GM12891 (cell line): ENCODE measurements around the gene ZBTB7A.
"Not testable (repeated sequence)": the region's sequence is repeated elsewhere in the genome, so short reads cannot be mapped to it uniquely, and the experiment has no call there.

Experiments
- DNase-seq: peaks from one replicate; pipeline ENCODE4 v3.0.0; 2011; ENCODE audit warnings: low spot score; ENCODE audit not compliant: insufficient read length
- FAIRE-seq: peaks from 2 replicates; lab custom pipeline; 2011; peaks lifted over from hg19 to GRCh38; lab: Jason Lieb, UNC
- PAX5 ChIP-seq: IDR thresholded peaks from 2 replicates; pipeline ENCODE4 v1.6.1; 2011; ENCODE audit warnings: low read length, moderate library complexity, mild to moderate bottlenecking; ENCODE audit not compliant: insufficient read depth, severe bottlenecking
- POLR2A ChIP-seq: IDR thresholded peaks from 2 replicates; pipeline ENCODE4 v1.6.1; 2011; ENCODE audit warnings: low read depth, low read length, control low read depth
- POLR2AphosphoS5 ChIP-seq: IDR thresholded peaks from 2 replicates; pipeline ENCODE4 v1.6.1; 2011; ENCODE audit warnings: low read depth, low read length, control low read depth
- POU2F2 ChIP-seq: IDR thresholded peaks from 2 replicates; pipeline ENCODE4 v1.6.1; 2011; ENCODE audit warnings: low read depth, mild to moderate bottlenecking, control low read depth, low read length, moderate library complexity
- SPI1 ChIP-seq: IDR thresholded peaks from 2 replicates; pipeline ENCODE4 v1.6.1; 2011; ENCODE audit warnings: low read depth, low read length, control low read depth
- TAF1 ChIP-seq: IDR thresholded peaks from 2 replicates; pipeline ENCODE4 v1.6.1; 2011; ENCODE audit warnings: low read depth, low read length, control low read depth

The ZBTB7A gene

DNA sequence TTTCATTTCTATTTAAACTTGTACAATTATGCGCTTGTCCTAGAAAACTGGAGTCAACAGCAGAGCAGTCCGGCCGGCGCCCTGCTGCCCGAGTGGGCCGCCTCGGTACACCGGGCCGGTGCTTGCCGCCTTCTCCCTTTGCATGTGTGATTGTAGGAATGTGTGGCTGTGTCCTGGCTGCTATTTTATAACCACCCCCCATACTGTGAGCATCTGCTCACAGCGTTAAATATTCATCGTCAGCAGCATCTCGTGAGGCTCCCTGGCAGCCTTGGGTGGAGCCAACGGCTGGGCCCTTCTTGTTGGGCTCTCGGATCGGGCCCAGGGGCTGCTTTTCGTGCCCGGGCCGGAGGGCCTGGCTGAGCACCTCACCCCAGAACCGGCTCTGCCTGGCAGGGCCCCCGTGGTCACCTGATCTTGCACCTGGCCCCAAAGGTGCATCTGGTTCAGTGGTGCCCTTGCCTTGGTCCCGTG lies 48.5 kb downstream of the ZBTB7A start:
- TF ChIP-seq SPI1 = no peak
- DNase-seq (no peak), FAIRE-seq (no peak)

DNA sequence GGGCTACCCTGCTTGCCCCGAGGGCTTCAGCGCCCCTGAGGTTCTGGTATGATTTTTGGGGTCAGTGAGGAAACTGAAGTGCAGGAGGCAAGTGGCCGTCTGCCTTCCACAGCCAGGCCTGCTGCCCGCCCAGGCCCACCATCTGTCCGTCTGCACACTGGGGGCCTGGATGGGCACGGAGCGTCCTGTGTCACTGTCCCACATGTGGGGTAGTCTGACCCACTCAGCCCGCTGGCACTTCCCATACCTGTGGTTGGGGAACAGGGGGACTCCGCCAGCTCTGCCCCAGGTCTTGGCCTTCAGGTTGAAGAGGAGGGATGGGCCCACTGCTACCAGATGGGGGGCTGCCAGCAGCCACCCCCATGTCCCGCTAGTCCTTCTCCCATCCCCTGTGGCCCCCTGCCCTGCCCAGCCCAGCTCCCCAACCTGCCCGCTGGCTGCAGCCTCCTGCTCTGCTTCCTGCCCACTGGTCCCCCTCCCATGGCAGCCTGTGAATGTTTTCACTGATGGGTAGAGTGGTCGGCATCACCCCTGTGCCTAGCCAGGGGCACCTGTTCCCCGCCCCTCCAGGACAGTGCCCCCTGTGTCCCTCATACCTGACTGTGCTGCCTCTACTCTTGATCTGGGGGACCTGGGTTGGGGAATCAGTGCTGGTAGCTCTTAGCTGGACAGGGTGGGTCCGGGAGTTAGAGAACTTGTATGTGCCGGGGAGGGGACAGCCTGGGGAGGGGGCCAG lies 49.6 kb downstream of the ZBTB7A start:
- DNase-seq = no peak
- no peak for TF ChIP-seq POU2F2
- TF ChIP-seq POLR2AphosphoS5 = no peak
- TF ChIP-seq POLR2A = no peak
- TF ChIP-seq TAF1 = no peak
- TF ChIP-seq SPI1 = no peak
- TF ChIP-seq PAX5 = no peak
- no peak for FAIRE-seq

DNA sequence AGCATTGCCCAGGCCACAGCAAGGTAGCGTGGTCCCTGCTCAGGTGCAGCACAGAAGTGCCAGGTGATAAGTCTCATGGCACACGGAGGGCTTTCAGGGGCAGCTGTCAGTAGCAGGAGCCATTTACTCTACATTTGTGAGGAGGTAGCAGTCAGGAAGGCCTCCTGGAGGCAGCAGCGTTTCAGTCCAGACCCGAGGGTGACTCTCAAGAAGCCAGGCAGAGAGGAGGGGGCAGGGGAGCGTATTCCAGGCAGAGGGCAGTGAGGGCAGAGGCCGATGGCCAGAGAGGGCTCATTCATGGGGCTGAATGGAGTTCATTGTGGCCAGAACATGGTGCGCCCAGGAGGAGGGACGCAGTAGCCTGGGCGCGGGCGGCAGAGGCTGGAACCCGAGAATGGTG lies 50.2 kb downstream of the ZBTB7A start:
- FAIRE-seq (no peak), DNase-seq (no peak)
- TF ChIP-seq PAX5 = no peak
- TF ChIP-seq TAF1 = no peak
- no peak for TF ChIP-seq POLR2AphosphoS5
- TF ChIP-seq SPI1 = no peak
- no peak for TF ChIP-seq POLR2A
- TF ChIP-seq POU2F2 = no peak

DNA sequence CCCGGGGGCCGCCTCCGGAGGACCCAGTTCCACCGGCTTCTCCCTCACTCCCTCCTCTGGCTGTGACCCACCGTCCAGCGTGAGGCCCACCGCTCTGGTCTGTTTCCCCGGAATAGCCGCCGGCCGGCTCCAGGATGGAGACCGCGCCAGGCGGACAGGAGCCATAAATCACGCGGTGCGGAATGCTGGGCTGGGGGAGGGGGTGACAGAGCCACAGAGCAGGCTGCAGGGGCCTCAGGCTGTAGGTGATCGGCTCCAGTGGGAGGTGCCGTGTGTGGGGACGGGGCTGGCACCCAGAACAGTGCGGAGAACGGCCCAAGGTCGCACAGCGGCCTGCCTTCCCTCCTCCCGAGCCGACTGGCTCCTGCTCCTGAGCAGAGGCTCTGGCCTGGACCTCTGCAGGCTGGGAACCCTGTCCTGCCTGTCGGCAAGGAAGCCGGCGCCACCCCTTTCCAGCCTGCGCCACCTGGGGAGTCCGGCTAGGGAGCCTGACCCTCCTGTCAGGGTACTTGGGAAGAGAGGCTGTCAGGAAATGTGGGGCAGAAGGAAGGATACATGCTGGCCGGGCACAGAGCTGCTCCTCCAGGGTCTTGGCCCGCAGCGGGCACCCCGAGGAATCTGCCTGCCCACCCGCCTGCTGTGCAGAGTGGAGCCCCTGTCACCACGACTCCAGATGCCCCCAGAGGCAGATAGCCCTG lies 50.8 kb downstream of the ZBTB7A start:
- no peak for TF ChIP-seq TAF1
- no peak for TF ChIP-seq PAX5
- no peak for TF ChIP-seq POU2F2
- no peak for TF ChIP-seq POLR2A
- no peak for TF ChIP-seq SPI1
- TF ChIP-seq POLR2AphosphoS5 = no peak

DNA sequence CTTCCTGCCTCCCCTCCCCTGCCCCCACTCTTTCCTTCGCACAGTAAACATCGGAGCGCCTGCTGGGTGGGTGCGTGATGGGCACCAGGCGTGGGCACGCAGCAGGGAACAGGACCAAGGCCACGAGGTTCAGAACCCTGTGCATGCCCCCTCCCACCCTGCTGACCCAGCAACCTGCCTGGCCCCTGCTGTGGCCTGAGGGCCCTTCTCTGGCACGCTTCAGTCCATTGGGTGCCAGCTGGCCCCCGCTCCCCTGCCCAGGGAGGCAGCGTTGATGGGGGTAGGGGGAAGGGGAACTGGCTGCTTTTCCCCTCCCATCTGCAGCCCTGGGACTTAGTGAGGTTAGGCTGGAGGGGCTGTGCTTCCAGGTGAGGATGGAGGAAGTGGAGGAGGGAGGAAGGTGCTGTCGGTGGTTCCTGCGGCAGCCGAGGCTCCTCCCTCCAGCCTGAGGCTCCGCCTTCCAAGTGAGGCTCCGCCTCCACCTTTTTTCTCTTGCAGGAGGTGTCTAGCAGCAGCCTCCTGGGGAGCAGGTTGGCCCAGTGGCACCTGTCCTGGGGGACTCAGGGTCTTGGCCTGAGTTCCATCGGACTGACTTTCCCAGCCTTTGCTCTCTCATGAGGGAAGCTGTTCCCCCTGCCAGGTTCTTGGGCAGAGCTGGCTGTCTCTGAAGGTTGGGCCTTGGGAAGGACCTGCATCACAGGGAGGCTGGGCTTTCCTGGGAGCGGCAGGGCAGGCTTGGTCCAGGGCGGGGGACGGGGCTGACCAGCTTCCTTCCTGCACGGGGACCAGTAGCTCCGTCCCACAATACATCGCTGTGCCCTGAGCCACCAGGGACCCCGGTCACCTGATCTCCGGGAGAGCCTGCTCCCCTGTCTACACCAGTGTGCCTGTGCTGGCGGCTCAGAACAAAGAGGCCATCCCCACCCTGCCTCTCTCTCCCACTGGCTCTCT lies 51.9 kb downstream of the ZBTB7A start:
- DNase-seq (no peak), FAIRE-seq (no peak)
- no peak for TF ChIP-seq PAX5
- TF ChIP-seq TAF1 = no peak
- no peak for TF ChIP-seq POU2F2
- no peak for TF ChIP-seq POLR2AphosphoS5
- TF ChIP-seq SPI1 = no peak

More for the DNA sequence above, 50.8 kb downstream of the ZBTB7A start:
- DNase-seq (no peak), FAIRE-seq (no peak)

DNA sequence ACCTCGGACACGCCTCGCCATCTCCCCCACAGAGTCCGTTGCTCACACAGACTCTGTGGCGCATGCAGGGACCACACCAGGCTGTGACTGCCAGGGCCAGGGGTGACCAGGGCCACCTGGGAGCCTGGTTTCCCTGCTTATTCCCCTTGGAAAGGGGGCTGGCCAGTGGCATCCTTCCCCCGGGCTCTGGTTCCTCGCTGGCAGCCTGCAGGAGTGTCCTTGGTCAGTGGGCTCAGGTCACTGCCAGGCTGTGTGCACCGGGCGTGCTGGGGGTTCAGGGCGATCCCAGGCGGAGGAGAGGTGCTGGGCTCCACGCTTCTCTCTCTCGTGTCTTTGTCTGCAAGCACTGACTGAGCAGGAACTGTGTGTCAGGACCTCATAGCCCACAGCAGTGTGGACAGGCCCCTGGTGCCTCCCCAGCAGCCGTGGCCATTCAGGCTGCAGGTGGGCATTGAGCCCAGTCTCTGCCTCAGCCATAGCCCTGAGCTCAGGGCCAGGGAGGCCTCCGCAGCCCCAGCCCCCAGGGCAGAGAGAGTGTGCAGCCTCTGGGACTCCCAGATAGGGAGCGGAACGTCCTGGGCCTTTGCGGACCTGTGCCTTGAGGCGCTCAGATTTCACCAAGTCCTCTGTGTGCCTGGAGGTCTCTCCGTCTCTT lies 52.7 kb downstream of the ZBTB7A start:
- DNase-seq (no peak), FAIRE-seq (no peak)
- no peak for TF ChIP-seq POLR2A
- TF ChIP-seq POU2F2 = no peak
- TF ChIP-seq SPI1 = no peak
- TF ChIP-seq TAF1 = no peak
- no peak for TF ChIP-seq POLR2AphosphoS5
- TF ChIP-seq PAX5 = no peak

DNA sequence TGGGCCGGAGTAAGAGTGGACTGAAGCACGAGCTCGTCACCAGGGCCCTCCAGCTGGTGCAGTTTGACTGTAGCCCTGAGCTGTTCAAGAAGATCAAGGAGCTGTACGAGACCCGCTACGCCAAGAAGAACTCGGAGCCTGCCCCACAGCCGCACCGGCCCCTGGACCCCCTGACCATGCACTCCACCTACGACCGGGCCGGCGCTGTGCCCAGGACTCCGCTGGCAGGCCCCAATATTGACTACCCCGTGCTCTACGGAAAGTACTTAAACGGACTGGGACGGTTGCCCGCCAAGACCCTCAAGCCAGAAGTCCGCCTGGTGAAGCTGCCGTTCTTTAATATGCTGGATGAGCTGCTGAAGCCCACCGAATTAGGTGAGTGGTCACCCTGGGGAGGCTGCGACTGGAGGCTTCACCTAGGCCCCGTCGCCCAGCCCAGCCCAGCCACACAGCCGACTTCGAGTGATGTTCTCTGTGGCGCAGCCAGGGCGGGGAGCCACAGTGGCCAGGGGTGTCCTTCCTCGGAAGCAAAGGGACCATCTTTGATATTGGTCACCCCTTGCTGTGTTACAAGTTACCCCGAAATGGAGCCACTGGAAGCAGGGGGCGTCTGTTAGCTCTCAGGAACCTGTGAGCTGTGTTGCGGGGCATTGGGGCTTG lies 53.6 kb downstream of the ZBTB7A start:
- DNase-seq (no peak), FAIRE-seq (no peak)
- no peak for TF ChIP-seq POU2F2

DNA sequence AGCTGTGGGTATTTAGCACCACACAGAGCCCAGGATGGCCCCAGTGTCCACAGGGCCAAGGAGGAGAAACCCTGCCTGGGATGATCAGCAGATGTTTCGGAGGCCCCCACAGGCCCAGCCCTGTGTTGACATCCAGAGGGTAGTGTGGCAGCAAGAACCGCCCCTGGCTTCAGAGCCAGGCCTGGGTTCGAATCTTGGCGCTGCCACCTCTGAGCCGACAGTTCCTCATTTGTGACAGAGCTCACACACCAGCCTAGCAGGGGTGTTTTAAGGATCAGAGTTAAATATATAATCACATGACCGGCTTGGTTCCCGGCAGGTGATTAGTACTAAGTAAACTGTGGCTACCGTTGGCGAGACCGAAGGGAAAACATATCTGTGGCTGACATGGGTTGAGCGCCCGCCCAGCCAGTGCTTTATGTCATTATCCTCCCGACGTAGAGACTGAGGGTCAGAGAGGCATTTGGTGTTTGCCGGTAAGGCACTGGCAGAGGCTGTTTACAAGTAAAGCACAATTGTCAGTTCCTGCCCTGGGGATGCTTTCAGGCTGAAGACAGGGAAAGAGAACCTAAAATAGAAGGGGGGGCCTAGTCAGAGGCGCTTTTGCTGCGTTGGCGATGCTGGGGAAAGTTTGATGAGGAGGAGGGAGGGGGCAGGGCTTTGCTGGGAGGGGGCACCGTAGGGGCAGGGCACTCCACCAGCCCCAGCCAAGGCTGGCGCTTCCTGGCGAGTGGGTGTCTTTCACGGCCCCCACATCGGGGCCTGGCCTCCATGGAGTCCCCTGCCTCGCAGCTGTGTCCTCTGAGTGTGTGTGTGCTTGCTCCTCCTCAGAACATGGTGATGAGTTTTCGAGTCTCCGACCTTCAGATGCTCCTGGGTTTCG lies 54.4 kb downstream of the ZBTB7A start:
- no peak for FAIRE-seq
- no peak for DNase-seq

DNA sequence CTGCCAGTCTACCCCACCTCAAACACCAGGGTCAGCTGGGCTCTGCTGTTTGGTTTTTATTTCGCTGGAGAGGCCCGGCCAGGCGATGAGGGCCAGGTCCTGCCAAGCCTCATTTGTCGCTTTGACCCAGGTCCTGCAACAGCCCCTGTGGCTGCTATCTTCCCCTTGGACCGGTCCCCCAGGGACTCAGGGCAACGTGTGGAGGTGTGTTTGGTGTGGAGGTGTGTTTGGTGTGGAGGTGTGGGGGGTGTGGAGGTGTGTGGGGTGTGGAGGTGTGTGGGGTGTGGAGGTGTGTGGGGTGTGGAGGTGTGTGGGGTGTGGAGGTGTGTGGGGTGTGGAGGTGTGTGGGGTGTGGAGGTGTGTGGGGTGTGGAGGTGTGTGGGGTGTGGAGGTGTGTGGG lies 55.3 kb downstream of the ZBTB7A start:
- DNase-seq, FAIRE-seq: not testable (repeated sequence)

More for the DNA sequence above, 54.4 kb downstream of the ZBTB7A start:
- TF ChIP-seq POLR2AphosphoS5 (no peak), SPI1 (0 out of 2 replicates have a peak, but pooled peaks have one; percentile 9)
